ENCODE measurements around the gene TREML1. TPM values are rescaled to one million over a fixed set of nuclear protein-coding genes. Genes with fewer than 3 reads are reported as not detected.
"Not testable (repeated sequence)": the region's sequence is repeated elsewhere in the genome, so short reads cannot be mapped to it uniquely, and the experiment has no call there.

Gene TREML1
- total RNA-seq, 2 donors from 2014 or later = not detected

DNA sequence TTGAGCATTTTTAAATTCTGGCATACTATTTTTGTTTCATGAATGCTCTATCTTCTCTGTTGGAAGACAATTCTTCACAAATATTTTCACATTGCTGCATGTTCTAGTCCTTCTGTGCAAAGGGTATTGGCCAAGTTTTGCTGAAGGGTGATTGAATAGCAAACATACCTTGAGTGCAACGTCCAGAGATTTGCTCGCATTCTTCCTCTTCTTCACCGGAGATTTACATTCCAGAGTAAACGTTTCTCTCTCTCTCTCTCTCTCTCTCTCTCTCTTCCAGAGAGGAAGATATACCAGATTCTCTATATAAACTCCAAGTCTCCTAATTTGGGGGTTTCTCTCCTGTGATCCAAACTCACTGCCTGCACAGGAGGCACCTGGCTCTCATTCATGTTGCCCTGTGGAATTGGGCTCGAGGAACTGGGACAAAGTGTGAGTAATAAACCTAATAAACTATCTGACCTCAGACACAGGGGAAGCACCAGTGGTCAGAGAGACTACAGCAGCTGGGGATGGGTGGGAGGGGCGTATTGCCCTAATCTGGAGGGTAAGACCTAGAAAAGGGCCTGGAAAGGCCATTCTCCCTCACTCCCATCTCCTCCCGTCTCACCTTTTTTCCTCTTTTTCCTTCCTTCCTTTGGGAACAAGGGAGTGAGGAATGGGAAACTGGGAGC, 1.1 kb upstream of the TREML1 start:
- no peaks in the 10 kb centered on the region for H3K36me3 Mint-ChIP-seq (ENCODE audit: insufficient read depth in 2 of 2)
- ATAC-seq (replicated peaks in 1 of 2) (no peak), DNase-seq (no peak)
- H3K27ac Mint-ChIP-seq = no peak overlapping the region
- H3K27me3 Mint-ChIP-seq (ENCODE audit: low read depth) = no peaks in the 10 kb centered on the region
- no peaks in the 10 kb centered on the region for H3K9me3 Mint-ChIP-seq
- no peak overlapping the region for H3K4me3 Mint-ChIP-seq
- H3K4me1 Mint-ChIP-seq (ENCODE audit: low read depth) = no peaks in the 10 kb centered on the region

DNA sequence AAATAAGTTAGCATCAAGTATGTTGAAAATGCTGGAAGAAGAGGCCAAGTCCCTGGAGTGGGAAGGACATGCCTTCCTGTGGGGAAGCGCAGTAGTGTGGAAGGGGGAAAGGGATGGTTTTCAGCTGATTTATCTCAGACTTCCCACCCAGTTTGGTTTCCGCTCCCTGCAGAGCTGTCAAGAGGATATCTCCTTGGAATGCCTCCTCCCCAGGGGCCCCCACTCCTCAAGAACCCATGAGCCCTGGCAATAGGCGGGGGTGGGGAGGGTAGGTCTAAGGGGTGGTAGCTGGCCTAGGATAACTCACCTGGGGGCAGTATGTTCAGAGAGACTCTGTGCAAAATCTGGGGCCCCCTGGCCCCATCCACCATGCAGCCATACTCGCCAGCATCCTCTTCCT, 696 bp downstream of the TREML1 start:
- H3K36me3 Mint-ChIP-seq (ENCODE audit: insufficient read depth in 2 of 2) = no peaks in the 10 kb centered on the region
- H3K9me3 Mint-ChIP-seq = no peaks in the 10 kb centered on the region
- H3K4me1 Mint-ChIP-seq (ENCODE audit: low read depth) = no peaks in the 10 kb centered on the region
- no peak for DNase-seq
- H3K27ac Mint-ChIP-seq = no peak overlapping the region
- no peaks in the 10 kb centered on the region for H3K27me3 Mint-ChIP-seq (ENCODE audit: low read depth)
- ATAC-seq (replicated peaks in 1 of 2) = no peak
- no peak overlapping the region for H3K4me3 Mint-ChIP-seq

DNA sequence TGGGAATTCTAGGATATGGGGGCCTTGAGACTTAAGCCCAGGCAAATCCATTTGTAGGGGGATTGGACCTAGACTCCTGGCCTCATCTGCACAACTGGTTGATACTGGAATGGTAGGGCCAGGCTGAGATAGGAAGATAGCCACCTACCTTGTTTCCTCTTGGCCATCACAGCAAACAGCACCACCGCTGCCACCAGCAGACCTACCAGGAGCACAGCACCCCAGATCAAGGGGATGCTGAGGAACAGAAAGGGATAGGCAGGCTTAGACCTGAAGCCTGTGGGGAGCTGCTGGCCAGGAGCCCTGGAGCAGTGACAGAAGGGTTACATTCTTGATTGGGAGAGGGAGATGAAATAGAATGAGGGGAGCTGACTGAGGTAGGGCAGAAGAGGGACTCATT, 3.5 kb downstream of the TREML1 start:
- Mint-ChIP-seq H3K9me3 (no peaks in the 10 kb centered on the region), H3K27me3 (ENCODE audit: low read depth) (no peaks in the 10 kb centered on the region), H3K27ac (no peak overlapping the region), H3K4me3 (no peak overlapping the region), H3K4me1 (ENCODE audit: low read depth) (peaks cover 10% of the 10 kb centered on the region), H3K36me3 (ENCODE audit: insufficient read depth in 2 of 2) (no peaks in the 10 kb centered on the region)
- DNase-seq (no peak), ATAC-seq (replicated peaks in 1 of 2) (no peak)

DNA sequence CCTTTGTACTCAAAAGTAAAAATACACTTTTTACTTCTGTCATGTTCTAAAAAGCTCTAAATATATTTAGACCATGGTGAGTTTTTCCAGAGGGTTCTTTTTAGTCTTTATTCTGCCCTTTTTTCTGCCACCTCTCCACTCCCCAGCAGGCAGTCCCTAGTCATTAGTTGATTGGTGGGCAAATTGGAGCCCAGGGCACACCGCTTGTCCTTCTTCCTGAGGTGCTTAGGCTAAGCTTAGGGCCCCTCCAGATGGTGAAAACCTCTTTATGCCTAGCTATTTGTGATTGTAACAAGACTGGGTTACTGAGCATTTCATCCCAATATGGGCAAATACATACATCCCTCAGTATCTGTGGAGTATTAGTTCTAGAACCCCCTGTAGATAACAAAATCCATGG, 6.2 kb downstream of the TREML1 start:
- peak overlapping the region in 1 of 2 donors; percentile 31 for H3K4me3 Mint-ChIP-seq
- no peaks in the 10 kb centered on the region for H3K27me3 Mint-ChIP-seq (ENCODE audit: low read depth)

DNA sequence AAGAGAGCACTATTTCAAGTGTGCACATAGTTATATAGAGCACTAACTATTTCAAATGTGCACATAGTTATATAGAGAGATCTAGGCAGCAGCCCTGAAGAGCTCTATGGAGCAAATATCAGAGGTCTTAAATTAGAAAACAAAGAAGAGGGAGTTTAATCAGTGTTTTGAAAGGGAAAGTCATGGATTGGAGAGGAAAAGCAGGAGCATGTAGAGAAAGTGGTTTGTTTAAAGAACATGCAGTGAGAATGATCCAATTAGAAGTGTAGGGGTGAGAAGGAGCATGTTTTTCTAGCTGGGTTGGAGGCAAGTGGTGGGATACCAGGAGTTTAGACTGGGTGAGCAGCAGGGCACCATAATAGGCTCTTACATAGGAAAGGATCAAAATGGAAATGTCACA, 17.2 kb downstream of the TREML1 start:
- ATAC-seq (replicated peaks in 1 of 2) = no peak
- Mint-ChIP-seq H3K9me3 (no peaks in the 10 kb centered on the region), H3K27ac (no peak overlapping the region), H3K4me3 (no peak overlapping the region), H3K4me1 (ENCODE audit: low read depth) (no peaks in the 10 kb centered on the region), H3K36me3 (ENCODE audit: insufficient read depth in 2 of 2) (no peaks in the 10 kb centered on the region), H3K27me3 (ENCODE audit: low read depth) (no peaks in the 10 kb centered on the region)
- DNase-seq = no peak

More for the DNA sequence above, 6.2 kb downstream of the TREML1 start:
- Mint-ChIP-seq H3K9me3 (no peaks in the 10 kb centered on the region), H3K27ac (no peak overlapping the region), H3K36me3 (ENCODE audit: insufficient read depth in 2 of 2) (no peaks in the 10 kb centered on the region), H3K4me1 (ENCODE audit: low read depth) (peaks cover 10% of the 10 kb centered on the region)
- DNase-seq (no peak), ATAC-seq (replicated peaks in 1 of 2) (no peak)

DNA sequence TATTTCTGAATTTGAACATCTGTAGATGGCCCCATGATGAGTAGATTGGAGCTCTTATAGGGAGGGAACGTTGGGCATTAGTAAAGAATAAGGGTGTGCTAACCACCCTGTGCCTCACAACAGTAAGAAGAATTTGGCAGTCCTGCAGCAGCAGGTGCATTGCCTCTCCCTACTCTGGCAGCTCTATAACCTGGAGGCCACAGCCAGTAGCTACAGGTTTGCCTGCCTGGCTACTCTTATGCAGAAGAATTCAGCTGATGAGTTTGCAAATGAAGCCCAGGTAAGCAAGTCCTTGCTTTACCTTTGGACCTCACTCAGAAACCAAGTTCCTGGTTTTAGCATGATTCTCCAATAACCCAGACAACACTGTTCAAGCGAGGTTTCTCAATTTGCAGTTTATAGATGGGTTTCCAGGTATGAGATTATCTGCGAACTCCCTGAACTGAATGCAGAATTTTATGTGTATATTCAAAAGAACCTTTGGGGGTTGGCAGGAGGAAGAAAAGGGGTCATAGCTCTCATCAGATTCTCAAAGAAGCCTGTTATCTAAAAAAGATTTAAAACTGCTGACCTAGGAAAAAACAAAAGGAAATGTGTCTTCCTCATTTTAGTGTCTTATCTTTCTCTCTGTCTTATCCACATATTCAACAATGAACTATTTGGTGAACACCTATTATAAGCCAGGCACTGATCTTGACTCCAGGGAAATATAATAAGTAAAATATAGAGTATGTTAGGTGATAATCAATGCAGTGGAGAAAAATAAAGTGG, 18.9 kb downstream of the TREML1 start:
- no peak overlapping the region for H3K4me3 Mint-ChIP-seq
- ATAC-seq (replicated peaks in 1 of 2) (no peak), DNase-seq (no peak)
- H3K27me3 Mint-ChIP-seq (ENCODE audit: low read depth) = no peaks in the 10 kb centered on the region
- H3K9me3 Mint-ChIP-seq = no peaks in the 10 kb centered on the region
- no peak overlapping the region for H3K27ac Mint-ChIP-seq
- H3K4me1 Mint-ChIP-seq (ENCODE audit: low read depth) = no peaks in the 10 kb centered on the region
- peaks cover 0 to 3% of the 10 kb centered on the region in 2 donors for H3K36me3 Mint-ChIP-seq (ENCODE audit: insufficient read depth in 2 of 2)

DNA sequence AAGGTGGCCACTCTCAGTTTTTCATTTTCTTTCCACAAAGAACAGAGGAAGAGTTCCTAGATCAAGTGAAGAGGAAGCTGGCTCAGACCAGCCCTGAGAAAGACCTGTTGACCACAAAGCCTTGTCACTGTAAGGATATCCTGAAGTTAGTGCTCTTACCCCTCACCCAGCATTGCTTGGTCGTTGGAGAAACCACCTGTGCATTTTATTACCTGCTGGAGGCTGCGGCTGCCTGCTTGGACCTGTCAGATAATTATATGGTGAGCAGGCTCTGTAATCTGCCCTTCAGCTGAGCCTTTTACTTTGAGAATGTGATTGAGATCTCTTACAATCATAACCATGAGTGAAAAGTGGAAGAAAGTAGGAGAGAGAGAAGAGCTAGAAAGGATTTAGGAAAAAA, 21.9 kb downstream of the TREML1 start:
- no peak for DNase-seq
- no peaks in the 10 kb centered on the region for H3K4me1 Mint-ChIP-seq (ENCODE audit: low read depth)
- no peak overlapping the region for H3K27ac Mint-ChIP-seq

DNA sequence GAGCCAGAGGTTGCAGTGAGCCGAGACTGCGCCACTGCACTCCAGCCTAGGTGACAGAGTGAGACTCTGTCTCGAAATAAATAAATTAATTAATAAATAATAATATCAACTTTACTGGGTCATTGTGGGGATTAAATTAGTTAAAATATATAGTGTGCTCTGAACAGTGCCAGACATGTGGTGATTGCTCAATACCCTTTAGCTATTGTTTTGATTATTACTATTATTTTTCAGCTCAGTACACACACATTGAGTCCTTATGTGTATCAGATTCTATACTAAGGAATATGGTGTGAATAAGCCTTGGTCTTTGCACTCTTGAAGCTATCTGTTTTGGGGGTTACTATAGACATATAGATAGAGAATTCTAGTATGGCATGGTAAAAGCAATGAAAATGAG, 28.9 kb downstream of the TREML1 start:
- no peaks in the 10 kb centered on the region for H3K27me3 Mint-ChIP-seq (ENCODE audit: low read depth)
- H3K9me3 Mint-ChIP-seq = no peaks in the 10 kb centered on the region
- no peak for DNase-seq
- H3K4me3 Mint-ChIP-seq = no peak overlapping the region
- no peak for ATAC-seq (replicated peaks in 1 of 2)
- peaks cover 3 to 5% of the 10 kb centered on the region in 2 donors for H3K36me3 Mint-ChIP-seq (ENCODE audit: insufficient read depth in 2 of 2)
- H3K4me1 Mint-ChIP-seq (ENCODE audit: low read depth) = no peaks in the 10 kb centered on the region
- no peak overlapping the region for H3K27ac Mint-ChIP-seq

More for the DNA sequence above, 21.9 kb downstream of the TREML1 start:
- H3K27me3 Mint-ChIP-seq (ENCODE audit: low read depth) = no peaks in the 10 kb centered on the region
- H3K36me3 Mint-ChIP-seq (ENCODE audit: insufficient read depth in 2 of 2) = peaks cover 2 to 4% of the 10 kb centered on the region in 2 donors
- ATAC-seq (replicated peaks in 1 of 2) = no peak
- no peak overlapping the region for H3K4me3 Mint-ChIP-seq
- no peaks in the 10 kb centered on the region for H3K9me3 Mint-ChIP-seq

DNA sequence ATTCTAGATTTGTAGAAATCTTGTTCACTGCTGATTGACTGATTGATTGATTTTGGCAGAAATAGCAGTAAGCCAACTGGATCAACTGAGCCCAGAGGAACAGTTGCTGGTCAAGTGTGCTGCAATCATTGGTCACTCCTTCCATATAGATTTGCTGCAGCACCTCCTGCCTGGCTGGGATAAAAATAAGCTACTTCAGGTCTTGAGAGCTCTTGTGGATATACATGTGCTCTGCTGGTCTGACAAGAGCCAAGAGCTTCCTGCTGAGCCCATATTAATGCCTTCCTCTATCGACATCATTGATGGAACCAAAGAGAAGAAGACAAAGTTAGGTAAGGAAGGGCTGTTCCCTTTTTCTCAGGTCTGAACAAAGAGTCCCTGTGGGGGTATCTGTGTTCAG, 31.2 kb downstream of the TREML1 start:
- H3K36me3 Mint-ChIP-seq (ENCODE audit: insufficient read depth in 2 of 2) = peaks cover 2 to 3% of the 10 kb centered on the region in 2 donors
- ATAC-seq (replicated peaks in 1 of 2) (no peak), DNase-seq (no peak)
- H3K9me3 Mint-ChIP-seq = no peaks in the 10 kb centered on the region
- H3K4me3 Mint-ChIP-seq = no peak overlapping the region
- no peaks in the 10 kb centered on the region for H3K27me3 Mint-ChIP-seq (ENCODE audit: low read depth)
- H3K4me1 Mint-ChIP-seq (ENCODE audit: low read depth) = no peaks in the 10 kb centered on the region
- H3K27ac Mint-ChIP-seq = no peak overlapping the region

DNA sequence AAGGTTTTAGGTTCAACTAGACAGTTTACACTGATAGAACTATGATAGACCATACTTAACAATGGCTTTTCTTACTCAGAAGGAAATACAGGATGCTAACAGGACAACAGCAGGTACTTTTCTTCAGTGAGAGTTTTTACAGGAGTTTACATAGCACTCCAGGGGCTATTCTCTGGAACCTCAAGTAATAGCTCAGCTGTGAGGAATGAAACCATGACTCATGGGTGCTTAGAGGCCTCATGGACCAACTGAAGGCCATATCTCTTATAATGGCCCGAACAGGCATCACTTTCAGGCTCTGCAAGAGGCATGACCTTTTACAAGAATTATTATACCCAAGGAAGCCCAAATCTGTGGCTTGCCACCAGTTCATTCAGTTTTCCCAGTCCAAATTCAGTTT, 31.8 kb downstream of the TREML1 start:
- ATAC-seq (replicated peaks in 1 of 2) = no peak

DNA sequence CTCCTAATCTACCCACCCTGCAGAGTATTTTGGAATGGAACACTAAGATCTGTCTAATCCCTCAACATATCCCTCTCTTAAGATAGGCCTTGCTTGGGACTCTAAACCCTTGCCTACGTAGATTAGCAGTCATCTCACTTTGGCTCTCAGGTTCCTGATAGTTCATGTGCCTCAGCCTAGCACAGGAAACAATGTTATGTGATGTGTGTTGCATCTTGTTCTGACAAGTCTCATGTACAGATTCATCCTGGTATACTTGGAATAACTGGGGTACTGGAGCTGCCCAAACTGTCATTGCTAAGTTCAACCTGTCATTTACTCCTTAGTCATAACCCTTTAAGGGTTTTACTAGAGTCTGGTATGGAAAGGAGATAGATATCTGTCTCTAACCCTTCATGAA, 34.1 kb downstream of the TREML1 start:
- no peak for DNase-seq
- Mint-ChIP-seq H3K27ac (no peak overlapping the region), H3K9me3 (no peaks in the 10 kb centered on the region), H3K27me3 (ENCODE audit: low read depth) (no peaks in the 10 kb centered on the region), H3K4me1 (ENCODE audit: low read depth) (no peaks in the 10 kb centered on the region), H3K36me3 (ENCODE audit: insufficient read depth in 2 of 2) (peaks cover 2 to 3% of the 10 kb centered on the region in 2 donors), H3K4me3 (no peak overlapping the region)
- no peak for ATAC-seq (replicated peaks in 1 of 2)

More for the DNA sequence above, 31.8 kb downstream of the TREML1 start:
- no peak overlapping the region for H3K27ac Mint-ChIP-seq
- DNase-seq = no peak
- H3K4me1 Mint-ChIP-seq (ENCODE audit: low read depth) = no peaks in the 10 kb centered on the region
- H3K36me3 Mint-ChIP-seq (ENCODE audit: insufficient read depth in 2 of 2) = peaks cover 2 to 3% of the 10 kb centered on the region in 2 donors
- H3K4me3 Mint-ChIP-seq = no peak overlapping the region
- H3K9me3 Mint-ChIP-seq = no peaks in the 10 kb centered on the region
- H3K27me3 Mint-ChIP-seq (ENCODE audit: low read depth) = no peaks in the 10 kb centered on the region

DNA sequence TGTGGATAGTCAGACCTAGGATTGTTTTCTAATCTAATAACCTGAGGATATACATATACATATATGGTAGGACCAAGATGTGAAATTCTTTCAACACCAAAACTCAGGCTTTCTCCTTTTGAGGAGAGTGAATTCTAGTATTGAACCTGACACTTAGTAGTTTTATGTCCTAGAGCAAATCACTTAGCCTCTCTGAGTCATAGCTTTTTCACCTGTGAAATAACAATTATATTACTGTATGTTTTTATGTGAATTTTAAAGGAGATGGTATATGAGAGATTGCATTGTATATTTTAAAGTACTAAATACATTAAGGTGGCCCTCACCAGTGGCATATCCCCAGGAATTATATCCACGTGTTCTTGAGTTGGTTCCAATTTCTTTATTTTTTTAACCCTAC, 34.6 kb downstream of the TREML1 start:
- no peak overlapping the region for H3K27ac Mint-ChIP-seq
- no peaks in the 10 kb centered on the region for H3K4me1 Mint-ChIP-seq (ENCODE audit: low read depth)
- ATAC-seq (replicated peaks in 1 of 2) = no peak

DNA sequence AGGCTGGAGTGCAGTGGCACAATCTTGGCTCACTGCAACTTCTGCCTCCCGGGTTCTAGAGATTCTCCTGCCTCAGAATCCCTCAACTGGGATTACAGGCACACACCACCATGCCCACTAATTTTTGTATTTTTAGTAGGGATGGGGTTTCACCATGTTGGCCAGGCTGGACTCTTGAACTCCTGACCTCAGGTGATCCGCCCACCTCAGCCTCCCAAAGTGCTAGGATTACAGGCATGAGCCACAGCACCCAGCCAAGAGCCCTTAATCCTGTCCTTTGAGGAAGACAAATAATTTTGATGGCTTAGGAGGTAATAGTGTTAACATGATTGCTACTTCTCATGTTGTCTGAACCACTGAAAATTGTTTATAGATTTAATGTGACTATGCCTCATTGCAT, 39.1 kb downstream of the TREML1 start:
- not testable (repeated sequence) for H3K4me1 Mint-ChIP-seq (ENCODE audit: low read depth); H3K4me3 Mint-ChIP-seq; DNase-seq; ATAC-seq (replicated peaks in 1 of 2); H3K27ac Mint-ChIP-seq; H3K9me3 Mint-ChIP-seq; H3K36me3 Mint-ChIP-seq (ENCODE audit: insufficient read depth in 2 of 2); H3K27me3 Mint-ChIP-seq (ENCODE audit: low read depth)

More for the DNA sequence above, 34.6 kb downstream of the TREML1 start:
- Mint-ChIP-seq H3K9me3 (no peaks in the 10 kb centered on the region), H3K36me3 (ENCODE audit: insufficient read depth in 2 of 2) (peaks cover 2 to 3% of the 10 kb centered on the region in 2 donors), H3K4me3 (no peak overlapping the region), H3K27me3 (ENCODE audit: low read depth) (no peaks in the 10 kb centered on the region)
- no peak for DNase-seq
